Nucleus accumbens (tissue), 56 donors: ENCODE data around the gene MAML3.
A peak's percentile ranks its signal among the peaks of the same experiment; 100 is the strongest.

Experiments
- DNase-seq, 56 donors: peaks; one replicate each; lab custom pipeline; 2025; lab: John Stamatoyannopoulos, UW

Gene MAML3

DNA sequence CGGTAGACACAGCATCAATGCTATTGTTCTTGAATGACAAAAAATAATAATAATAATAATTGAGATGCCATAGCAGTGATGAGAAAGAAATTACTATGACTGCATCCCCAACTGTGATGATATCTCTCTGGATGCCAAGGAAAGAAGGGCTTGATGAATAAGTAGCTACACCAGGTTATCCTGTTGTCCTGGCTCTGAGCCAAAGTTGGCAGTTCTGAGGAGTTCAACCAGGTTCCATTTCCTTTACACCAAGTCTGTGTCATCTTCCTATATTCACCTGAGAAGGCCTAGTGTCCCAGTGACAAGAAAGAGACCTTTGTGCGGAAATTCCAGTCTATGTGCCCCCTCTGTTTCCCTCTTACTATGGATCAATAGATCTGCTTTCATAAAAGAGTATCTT, 3.4 kb upstream of the MAML3 start:
- DNase-seq = no peak

- no peak for DNase-seq
Measured at GRCh38 chr4:140156529-140157171, 2.7 kb upstream of the MAML3 start.

- no peak for DNase-seq
Measured at GRCh38 chr4:140154572-140154891, 548 bp upstream of the MAML3 start.

- DNase-seq = no peak
Measured at GRCh38 chr4:140153419-140153717, 616 bp downstream of the MAML3 start.

GRCh38 chr4:140152751-140153418, 1.1 kb downstream of the MAML3 start:
- peak in 51 of 56 donors; percentile 2 to 72 (median 45) for DNase-seq

DNA sequence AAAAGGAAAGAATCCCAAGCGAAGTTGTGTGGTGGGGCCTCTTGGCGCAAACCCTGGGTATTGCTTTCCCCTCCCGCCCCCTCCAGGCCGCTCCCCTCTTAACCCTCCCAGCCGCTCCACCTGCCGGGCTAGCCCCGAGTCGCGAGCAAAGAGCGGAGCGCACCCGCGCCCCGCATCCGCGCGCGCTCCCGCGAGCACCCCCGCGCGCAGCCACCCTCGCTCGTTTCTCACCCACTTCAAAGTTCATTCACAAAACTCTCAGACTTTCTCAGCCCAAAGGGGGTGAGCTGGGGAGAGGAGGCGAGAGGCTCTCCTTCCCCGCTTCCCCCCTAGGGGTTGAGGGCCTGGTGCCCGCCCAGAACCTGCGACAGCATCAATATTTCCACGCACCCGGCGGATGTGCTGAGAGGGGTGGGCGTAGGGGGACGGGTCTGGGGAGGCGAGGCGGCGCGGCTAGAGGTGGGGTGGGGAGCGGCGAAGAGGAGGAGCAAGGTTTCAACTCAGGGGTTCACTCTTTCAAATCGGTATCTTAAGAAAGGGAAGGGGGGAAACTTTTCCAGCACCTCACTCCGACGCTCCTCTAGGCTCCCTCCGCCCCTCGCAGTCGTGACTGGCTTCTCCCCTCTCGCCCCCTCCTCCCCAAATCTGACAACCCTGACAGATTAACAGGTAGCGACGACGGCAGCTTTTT, 1.8 kb downstream of the MAML3 start:
- peak in 48 of 56 donors; percentile 11 to 84 (median 58) for DNase-seq

DNA sequence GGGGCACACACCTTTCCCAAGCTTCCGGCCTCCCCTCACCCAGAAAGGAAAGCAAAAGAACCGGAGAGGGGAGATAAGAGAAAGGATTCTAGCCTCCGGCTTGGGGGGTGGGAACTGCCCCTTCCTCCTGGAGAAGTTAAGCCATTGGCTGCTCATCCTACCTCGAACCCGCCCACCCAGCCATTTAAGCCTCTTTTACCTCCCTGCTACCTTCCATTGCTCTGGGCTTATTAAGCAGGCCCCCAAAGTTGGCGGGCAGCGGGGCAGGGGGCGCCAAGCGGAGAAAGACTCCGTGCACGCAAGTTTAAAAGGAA, 2.3 kb downstream of the MAML3 start:
- peak in 48 of 56 donors; percentile 7 to 84 (median 55) for DNase-seq

GRCh38 chr4:140150886-140151698, 2.9 kb downstream of the MAML3 start:
- peak in 54 of 56 donors; percentile 7 to 87 (median 72) for DNase-seq

GRCh38 chr4:140150636-140150885, 3.4 kb downstream of the MAML3 start:
- DNase-seq = peak in 7 of 56 donors; percentile 41 to 67 (median 55)

DNA sequence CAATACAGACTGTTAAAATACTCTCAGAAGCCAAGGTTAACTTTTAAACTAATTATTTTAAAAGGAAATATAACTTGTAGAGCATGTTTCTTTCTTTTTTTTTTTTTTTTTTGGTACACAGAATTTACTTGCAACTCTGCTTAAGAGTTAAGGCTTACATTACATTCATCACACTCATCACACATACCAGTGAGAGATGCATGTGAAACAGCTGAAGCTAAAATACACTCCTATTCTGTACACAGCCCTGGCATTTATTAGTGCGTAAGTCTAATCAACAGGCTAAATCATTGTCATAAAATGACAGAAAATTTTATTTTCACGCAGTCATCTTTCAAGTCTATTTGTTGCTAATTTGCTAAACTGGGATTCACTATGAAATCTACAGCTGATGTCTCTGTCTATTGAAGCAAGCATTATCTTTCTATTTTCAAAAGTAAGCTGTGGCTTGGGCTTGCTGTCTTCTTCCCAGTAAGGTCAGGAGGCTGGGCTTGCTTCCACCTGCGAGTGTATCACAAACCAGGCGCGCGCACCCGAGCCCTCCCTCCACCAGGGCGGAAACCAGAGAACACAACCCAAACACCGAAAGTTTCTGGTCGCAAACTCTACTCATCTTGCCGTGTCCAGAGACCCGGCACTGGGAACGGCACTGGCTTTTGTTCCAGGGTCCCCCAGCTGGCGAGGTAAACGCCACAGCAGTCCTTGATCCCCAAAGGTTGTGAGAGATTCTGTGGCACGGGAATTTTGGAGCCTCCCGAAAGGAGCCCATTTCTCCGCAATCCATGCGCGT, 3.9 kb downstream of the MAML3 start:
- DNase-seq = peak in 47 of 56 donors; percentile 4 to 74 (median 49)

GRCh38 chr4:140144050-140144449, 9.9 kb downstream of the MAML3 start:
- no peak for DNase-seq

DNA sequence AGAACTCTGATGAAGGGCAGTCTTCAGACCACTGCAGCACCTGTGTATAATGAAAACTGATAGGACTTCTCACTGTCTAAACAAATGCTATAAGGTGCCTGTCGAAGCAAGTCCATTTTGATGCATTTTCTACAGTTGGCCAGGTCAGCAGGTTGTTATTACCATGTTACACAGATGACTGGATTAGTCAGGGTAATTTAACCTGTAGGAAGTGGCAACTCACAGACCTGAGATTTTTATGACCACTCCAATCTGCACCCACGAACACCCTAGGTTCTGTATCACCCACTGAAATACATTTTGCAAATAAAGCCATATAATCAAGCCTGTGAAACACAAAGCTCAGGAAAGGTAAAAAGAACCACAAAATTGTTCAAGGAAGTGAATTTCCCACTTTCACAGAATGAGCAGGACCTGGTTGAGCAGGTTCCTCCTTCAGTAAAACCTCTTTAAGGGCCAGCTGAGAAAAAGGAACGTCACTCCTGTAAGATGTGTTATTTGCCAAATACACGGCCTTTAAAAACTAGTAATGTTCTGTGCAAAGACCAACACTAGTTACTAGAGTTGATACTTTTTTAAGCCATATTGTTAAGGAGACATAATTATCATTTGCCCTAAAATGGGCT, 12.7 kb downstream of the MAML3 start:
- DNase-seq = no peak

GRCh38 chr4:140140566-140140965, 13.4 kb downstream of the MAML3 start:
- no peak for DNase-seq

DNA sequence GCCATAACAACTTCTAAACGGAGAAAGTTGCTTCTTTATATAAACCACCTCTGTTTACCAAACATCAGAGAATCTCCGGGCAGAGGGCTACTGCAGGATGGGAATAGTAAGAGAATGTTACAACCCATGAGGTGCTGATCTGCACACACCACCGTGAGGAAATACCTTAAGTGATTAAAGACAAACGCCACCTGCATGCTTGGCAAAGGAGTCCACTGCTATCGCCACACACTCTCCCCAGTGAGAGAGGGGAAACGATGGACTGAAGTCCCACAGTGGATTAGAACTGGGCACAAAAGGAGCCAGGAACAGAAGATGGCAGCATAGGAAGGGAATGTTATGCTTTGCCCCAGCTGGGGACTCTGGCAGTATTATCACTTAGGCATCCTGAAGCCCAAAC, 15.6 kb downstream of the MAML3 start:
- DNase-seq = no peak

- no peak for DNase-seq
Measured at GRCh38 chr4:140137671-140138070, 16.3 kb downstream of the MAML3 start.

- DNase-seq = no peak
Measured at GRCh38 chr4:140136509-140136908, 17.5 kb downstream of the MAML3 start.

DNA sequence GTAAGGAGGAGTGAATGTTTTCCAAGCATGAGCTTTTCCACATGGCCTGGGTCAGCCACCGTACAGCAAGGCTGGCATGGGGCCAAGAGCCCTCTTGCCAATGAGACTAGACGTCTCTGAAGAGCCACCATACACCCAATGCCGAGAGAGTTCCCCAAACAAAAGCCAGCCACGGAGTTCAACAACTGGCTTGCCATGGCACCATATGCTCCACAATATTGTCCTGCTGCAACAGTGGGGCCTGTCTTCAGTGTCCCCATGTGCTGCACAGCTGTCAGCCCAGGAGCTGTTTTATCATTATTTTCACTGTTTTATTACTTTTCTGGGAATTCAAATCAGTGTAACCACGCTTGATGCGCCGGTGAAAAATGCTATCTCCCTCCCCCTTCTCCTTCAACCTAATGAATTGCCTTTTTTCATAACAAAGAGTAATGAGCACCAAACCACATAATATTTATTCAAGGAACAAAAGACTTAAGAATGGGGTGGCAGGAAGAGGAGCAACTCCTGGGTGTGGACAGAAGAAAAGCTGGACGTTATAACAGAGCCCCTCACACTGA, 18.4 kb downstream of the MAML3 start:
- DNase-seq = peak in 43 of 56 donors; percentile 1 to 79 (median 26)

- no peak for DNase-seq
Measured at GRCh38 chr4:140134746-140135425, 19.1 kb downstream of the MAML3 start.

GRCh38 chr4:140133576-140133975, 20.4 kb downstream of the MAML3 start:
- DNase-seq = no peak
